A549 treated with RU486 at 1 μM for 4 hours (cell line): ENCODE results near the gene MSH3. TPM values are rescaled to one million over a fixed set of nuclear protein-coding genes. Genes with fewer than 3 reads are reported as not detected.

Source experiments
- total RNA-seq: library from RNA; stranded (reverse); fragments of 200-300 nt; extraction: Qiagen RNA extraction; gene quantifications from 5 replicates; pipeline ENCODE4 v1.2.3, GENCODE V29; 2022; ENCODE audit warnings: low read depth

MSH3 gene
- 5.2 to 8.2 TPM (median 7.9 TPM) in 5 replicates for total RNA-seq

DNA sequence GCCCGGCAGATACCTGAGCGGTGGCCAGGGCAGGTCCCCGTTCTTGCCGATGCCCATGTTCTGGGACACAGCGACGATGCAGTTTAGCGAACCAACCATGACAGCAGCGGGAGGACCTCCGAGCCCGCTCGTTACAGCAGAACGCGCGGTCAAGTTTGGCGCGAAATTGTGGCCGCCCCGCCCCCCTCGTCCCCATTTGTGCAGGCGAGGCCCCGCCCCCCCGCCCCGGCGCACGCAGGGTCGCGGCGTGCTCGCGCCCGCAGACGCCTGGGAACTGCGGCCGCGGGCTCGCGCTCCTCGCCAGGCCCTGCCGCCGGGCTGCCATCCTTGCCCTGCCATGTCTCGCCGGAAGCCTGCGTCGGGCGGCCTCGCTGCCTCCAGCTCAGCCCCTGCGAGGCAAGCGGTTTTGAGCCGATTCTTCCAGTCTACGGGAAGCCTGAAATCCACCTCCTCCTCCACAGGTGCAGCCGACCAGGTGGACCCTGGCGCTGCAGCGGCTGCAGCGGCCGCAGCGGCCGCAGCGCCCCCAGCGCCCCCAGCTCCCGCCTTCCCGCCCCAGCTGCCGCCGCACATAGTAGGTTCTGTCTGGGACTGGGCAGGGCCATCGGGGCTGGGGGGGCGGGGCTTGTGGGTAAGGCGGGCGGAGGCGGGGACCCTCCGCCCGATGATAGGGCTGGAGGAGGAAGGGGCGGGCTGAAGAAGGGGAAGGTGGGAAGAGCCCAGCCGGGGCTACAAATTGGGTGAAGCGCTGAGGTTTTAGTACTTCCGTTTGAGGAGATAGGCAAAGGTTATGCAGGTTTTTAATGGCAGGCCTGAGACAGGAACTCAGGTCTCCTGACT lies at the start of gene MSH3, which contains the start of gene DHFR:
TSS of gene MSH3 (plus strand) at position 262 of the 840 bp plus-strand sequence. CDS start at position 338, 76 bp downstream.
TSS of gene DHFR (minus strand) at position 593 of the 840 bp plus-strand sequence. CDS start at position 99, 494 bp downstream.

Other genes starting within 250 kb of the MSH3 start
- 7.6 to 20.0 TPM (median 13.8 TPM) in 5 replicates for gene ZFYVE16, start 246.6 kb upstream of the MSH3 start, total RNA-seq
- 1.2 to 2.6 TPM (median 1.8 TPM) in 5 replicates for gene FAM151B, start 166.6 kb upstream of the MSH3 start, total RNA-seq
- gene ANKRD34B, start 84.4 kb upstream of the MSH3 start, total RNA-seq, result 0.02 to 0.06 TPM (median 0.05 TPM) in 3 of 5 replicates, not detected in the others
- gene DHFR, start 331 bp downstream of the MSH3 start, total RNA-seq, result 40.5 to 74.3 TPM (median 53.4 TPM) in 5 replicates